Measurements from ENCODE around the gene CCDC47. TPM values are rescaled to one million over a fixed set of nuclear protein-coding genes. Genes with fewer than 3 reads are reported as not detected.

The CCDC47 gene
- total RNA-seq, 1 experiment from 2014 or later, result 64.0 TPM

DNA sequence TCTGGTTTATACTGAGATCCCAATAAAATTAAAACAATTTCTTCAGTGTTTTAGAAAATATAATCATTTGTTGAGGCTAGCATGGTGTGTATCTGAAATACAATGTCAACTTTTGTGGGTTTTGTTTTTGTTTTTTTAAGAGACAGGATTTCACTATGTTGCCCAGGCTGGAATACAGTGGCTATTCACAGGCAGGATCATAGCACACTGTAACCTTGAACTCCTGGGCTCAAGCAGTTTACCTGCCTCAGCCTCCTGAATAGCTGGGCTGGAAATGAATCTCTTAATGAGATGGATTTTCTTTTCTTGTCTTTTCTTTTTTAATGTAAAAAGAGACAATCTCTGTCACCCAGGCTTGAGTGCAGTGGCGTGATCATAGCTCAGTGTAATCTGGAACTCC lies 12.7 kb upstream of the CCDC47 start:
- Histone ChIP-seq H3F3A (ENCODE audit: insufficient read depth, low read depth) (peaks cover 55% of the 10 kb centered on the region), H3K27me3 (ENCODE audit: insufficient read depth, low read depth) (no peaks in the 10 kb centered on the region), H3K4me3 (no peak overlapping the region), H3K9me3 (ENCODE audit: insufficient read depth, low read depth) (no peaks in the 10 kb centered on the region), H3K27ac (peak overlapping the region; percentile 83), H3K36me3 (ENCODE audit: low read depth) (peaks cover 43% of the 10 kb centered on the region), H3K4me1 (replicated peaks; ENCODE audit: insufficient read depth) (peaks cover 49% of the 10 kb centered on the region), H3K4me2 (0 out of 2 replicates have a peak overlapping the region, but pooled peaks have one; percentile 25), H4K20me1 (ENCODE audit: insufficient read depth) (peaks cover 58% of the 10 kb centered on the region), H3K9me2 (ENCODE audit: insufficient read depth) (no peaks in the 10 kb centered on the region), H2AFZ (no peak overlapping the region), H3K79me2 (ENCODE audit: low read depth) (peaks cover 100% of the 10 kb centered on the region)
- intact Hi-C loops (cut with micrococcal nuclease; ENCODE audit: unreplicated experiment), result no loop called here
- BruUV-seq (replicated peaks), result no TSS peak
- ChIA-PET CTCF (no interaction called here), POLR2A (ENCODE audit: unreplicated experiment) (no interaction called here)
- no peak for TF ChIP-seq EZH2 (IDR thresholded peaks at IDR 0.05; ENCODE audit: low read depth)
- TF ChIP-seq, protein P1, sequence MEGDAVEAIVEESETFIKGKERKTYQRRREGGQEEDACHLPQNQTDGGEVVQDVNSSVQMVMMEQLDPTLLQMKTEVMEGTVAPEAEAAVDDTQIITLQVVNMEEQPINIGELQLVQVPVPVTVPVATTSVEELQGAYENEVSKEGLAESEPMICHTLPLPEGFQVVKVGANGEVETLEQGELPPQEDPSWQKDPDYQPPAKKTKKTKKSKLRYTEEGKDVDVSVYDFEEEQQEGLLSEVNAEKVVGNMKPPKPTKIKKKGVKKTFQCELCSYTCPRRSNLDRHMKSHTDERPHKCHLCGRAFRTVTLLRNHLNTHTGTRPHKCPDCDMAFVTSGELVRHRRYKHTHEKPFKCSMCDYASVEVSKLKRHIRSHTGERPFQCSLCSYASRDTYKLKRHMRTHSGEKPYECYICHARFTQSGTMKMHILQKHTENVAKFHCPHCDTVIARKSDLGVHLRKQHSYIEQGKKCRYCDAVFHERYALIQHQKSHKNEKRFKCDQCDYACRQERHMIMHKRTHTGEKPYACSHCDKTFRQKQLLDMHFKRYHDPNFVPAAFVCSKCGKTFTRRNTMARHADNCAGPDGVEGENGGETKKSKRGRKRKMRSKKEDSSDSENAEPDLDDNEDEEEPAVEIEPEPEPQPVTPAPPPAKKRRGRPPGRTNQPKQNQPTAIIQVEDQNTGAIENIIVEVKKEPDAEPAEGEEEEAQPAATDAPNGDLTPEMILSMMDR (conservative IDR thresholded peaks at IDR 0.05), result no peak
- no peak for DNase-seq

DNA sequence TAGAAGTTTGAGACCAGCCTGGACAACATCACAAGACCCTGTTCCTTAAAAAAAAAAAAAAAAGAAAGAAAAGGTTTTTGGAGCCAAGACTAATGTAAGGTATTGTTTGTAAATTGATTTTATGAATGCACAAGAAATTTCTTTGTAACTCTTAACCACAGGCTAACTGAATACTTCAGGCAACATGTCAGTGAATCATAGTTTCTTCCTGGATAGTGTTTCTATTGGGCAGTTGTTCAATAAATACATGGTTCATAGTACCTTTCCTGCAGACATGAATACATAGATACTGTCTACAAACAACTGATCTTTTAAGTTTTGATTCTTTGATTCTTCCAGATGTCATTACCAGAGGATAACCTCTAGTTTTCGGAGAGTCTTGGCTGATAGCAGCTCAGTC lies 12.2 kb upstream of the CCDC47 start:
- Histone ChIP-seq H3K9me3 (ENCODE audit: insufficient read depth, low read depth) (no peaks in the 10 kb centered on the region), H3K27me3 (ENCODE audit: insufficient read depth, low read depth) (no peaks in the 10 kb centered on the region), H3K4me1 (replicated peaks; ENCODE audit: insufficient read depth) (peaks cover 53% of the 10 kb centered on the region), H3F3A (ENCODE audit: insufficient read depth, low read depth) (peaks cover 57% of the 10 kb centered on the region), H3K4me3 (no peak overlapping the region), H2AFZ (no peak overlapping the region), H3K4me2 (0 out of 2 replicates have a peak overlapping the region, but pooled peaks have one; percentile 25), H3K79me2 (ENCODE audit: low read depth) (peaks cover 100% of the 10 kb centered on the region), H3K9me2 (ENCODE audit: insufficient read depth) (no peaks in the 10 kb centered on the region), H3K27ac (peak overlapping the region; percentile 83), H3K36me3 (ENCODE audit: low read depth) (peaks cover 42% of the 10 kb centered on the region; the same call in 1 of the 2 replicates), H4K20me1 (ENCODE audit: insufficient read depth) (peaks cover 60% of the 10 kb centered on the region)
- POLR2A ChIA-PET (ENCODE audit: unreplicated experiment), result no interaction called here
- CTCF ChIA-PET, result no interaction called here
- no TSS peak for BruUV-seq (replicated peaks)
- peak in 1 of 2 experiments; percentile 66 for DNase-seq
- no peak for TF ChIP-seq EZH2 (IDR thresholded peaks at IDR 0.05; ENCODE audit: low read depth)
- TF ChIP-seq, protein P1 (conservative IDR thresholded peaks at IDR 0.05), result no peak
- intact Hi-C loops (cut with micrococcal nuclease; ENCODE audit: unreplicated experiment), result no loop called here

DNA sequence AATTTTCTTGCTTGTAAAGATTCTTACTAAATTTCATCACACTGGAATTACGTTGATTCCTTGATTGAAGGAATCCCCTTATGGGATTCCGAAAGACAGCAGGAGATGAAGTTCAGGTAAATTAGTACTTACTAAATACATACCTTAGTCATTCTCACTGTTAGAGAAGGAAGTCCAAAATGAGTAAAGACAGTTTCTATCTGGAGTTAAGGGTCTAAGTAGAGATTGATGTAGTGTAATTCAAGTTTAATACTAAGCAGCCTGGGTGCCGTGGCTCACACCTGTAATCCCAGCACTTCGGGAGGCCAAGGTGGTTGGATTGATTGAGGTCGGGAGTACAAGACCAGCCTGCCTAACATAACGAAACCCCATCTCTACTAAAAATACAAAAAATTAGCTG lies 10.1 kb upstream of the CCDC47 start:
- peaks cover 75% of the 10 kb centered on the region for H3F3A ChIP-seq (ENCODE audit: insufficient read depth, low read depth)
- no peak overlapping the region for H3K4me3 ChIP-seq
- H3K27me3 ChIP-seq (ENCODE audit: insufficient read depth, low read depth), result no peaks in the 10 kb centered on the region
- peak overlapping the region; percentile 5; the same call in 1 of the 2 replicates for H3K4me2 ChIP-seq
- DNase-seq, result no peak
- H4K20me1 ChIP-seq (ENCODE audit: insufficient read depth), result peaks cover 64% of the 10 kb centered on the region
- H3K27ac ChIP-seq, result peak overlapping the region; percentile 83
- CTCF ChIA-PET, result no interaction called here
- H3K9me2 ChIP-seq (ENCODE audit: insufficient read depth), result no peaks in the 10 kb centered on the region
- POLR2A ChIA-PET (ENCODE audit: unreplicated experiment), result interaction anchor here (0.6 kb wide), 1 partner anchor 496 kb away, joined by 7 read pairs; no protein-coding TSS in a partner anchor
- intact Hi-C loops (cut with micrococcal nuclease; ENCODE audit: unreplicated experiment), result no loop called here
- H3K9me3 ChIP-seq (ENCODE audit: insufficient read depth, low read depth), result no peaks in the 10 kb centered on the region
- no TSS peak for BruUV-seq (replicated peaks)
- 0 out of 2 replicates have a peak, but pooled peaks cover 33% of the 10 kb centered on the region for H3K36me3 ChIP-seq (ENCODE audit: low read depth)
- no peak overlapping the region for H2AFZ ChIP-seq
- peaks cover 73% of the 10 kb centered on the region for H3K4me1 ChIP-seq (replicated peaks; ENCODE audit: insufficient read depth)
- H3K79me2 ChIP-seq (ENCODE audit: low read depth), result peaks cover 100% of the 10 kb centered on the region
- no peak for TF ChIP-seq EZH2 (IDR thresholded peaks at IDR 0.05; ENCODE audit: low read depth)
- TF ChIP-seq, protein P1 (conservative IDR thresholded peaks at IDR 0.05), result no peak
